Measurements from ENCODE around the gene CKS1B. TPM values are rescaled to one million over a fixed set of nuclear protein-coding genes. Genes with fewer than 3 reads are reported as not detected.
"Not testable (repeated sequence)": the region's sequence is repeated elsewhere in the genome, so short reads cannot be mapped to it uniquely, and the experiment has no call there.

Gene CKS1B
- total RNA-seq, 6 experiments from 2014 or later: 14.9 to 51.7 (median 23.1) TPM

GRCh38 chr1:154995301-154995983 is 21.0 kb downstream of the CKS1B start:
- ATAC-seq: peak in 3 of 4 donors; percentile 41 to 49 (median 42)

GRCh38 chr1:154996966-154997701 is 22.7 kb downstream of the CKS1B start:
- WGBS (ENCODE audit: insufficient coverage, low coverage, low lambda C conversion rate, missing lambda C conversion rate): 43% methylated on average over 3 of the region's 15 CpGs
- no peaks in the 10 kb centered on the region for H3K9me3 ChIP-seq

More at GRCh38 chr1:154995301-154995983, 21.0 kb downstream of the CKS1B start:
- H3K27me3 ChIP-seq; intact Hi-C loops (cut with DNase I); H3K9me3 ChIP-seq; H3K36me3 ChIP-seq; H3K4me3 ChIP-seq: not testable (repeated sequence)
- peak; percentile 20 to 40 (median 32) for TF ChIP-seq CTCF (IDR thresholded peaks at IDR 0.05)
- H3K4me1 ChIP-seq: peaks cover 0 to 19% (median 4%) of the 10 kb centered on the region in 4 donors
- DNase-seq: peak in 2 of 3 donors; percentile 47 to 64
- 50% methylated on average over 7 of the region's 13 CpGs for WGBS (ENCODE audit: insufficient coverage, low coverage, low lambda C conversion rate, missing lambda C conversion rate)
- peak overlapping the region in 1 of 3 donors; percentile 56 for H3K27ac ChIP-seq

GRCh38 chr1:154998201-154998780 is 23.8 kb downstream of the CKS1B start:
- peaks cover 0 to 19% (median 4%) of the 10 kb centered on the region in 4 donors for H3K4me1 ChIP-seq
- no peak overlapping the region for H3K4me3 ChIP-seq
- H3K27me3 ChIP-seq: no peaks in the 10 kb centered on the region
- H3K36me3 ChIP-seq: no peaks in the 10 kb centered on the region
- H3K9me3 ChIP-seq: no peaks in the 10 kb centered on the region
- DNase-seq: peak in 1 of 3 donors; percentile 47
- WGBS (ENCODE audit: insufficient coverage, low coverage, low lambda C conversion rate, missing lambda C conversion rate): 63% methylated on average over 14 of the region's 16 CpGs
- H3K27ac ChIP-seq: no peak overlapping the region
- peak in 3 of 4 donors; percentile 24 to 34 (median 28) for TF ChIP-seq CTCF (IDR thresholded peaks at IDR 0.05)
- no peak for TF ChIP-seq POLR2A (IDR thresholded peaks at IDR 0.05)
- intact Hi-C loops (cut with DNase I): no loop called here
- no peak for ATAC-seq

More at GRCh38 chr1:154996966-154997701, 22.7 kb downstream of the CKS1B start:
- peak in 1 of 3 donors; percentile 28 for DNase-seq
- ATAC-seq: no peak
- Histone ChIP-seq H3K4me1 (peaks cover 0 to 19% (median 4%) of the 10 kb centered on the region in 4 donors), H3K4me3 (no peak overlapping the region), H3K27ac (no peak overlapping the region), H3K36me3 (no peaks in the 10 kb centered on the region), H3K27me3 (no peaks in the 10 kb centered on the region)
- intact Hi-C loops (cut with DNase I): no loop called here
- TF ChIP-seq POLR2A (IDR thresholded peaks at IDR 0.05) (no peak), CTCF (IDR thresholded peaks at IDR 0.05) (no peak)

GRCh38 chr1:154998818-154999570 is 24.5 kb downstream of the CKS1B start:
- H3K4me3 ChIP-seq: peak overlapping the region; percentile 21 to 93 (median 91)
- H3K27me3 ChIP-seq: no peaks in the 10 kb centered on the region
- H3K27ac ChIP-seq: no peak overlapping the region
- ATAC-seq (no peak), DNase-seq (peak in 2 of 3 donors; percentile 70 to 74)
- H3K9me3 ChIP-seq: no peaks in the 10 kb centered on the region
- no peaks in the 10 kb centered on the region for H3K36me3 ChIP-seq
- WGBS (ENCODE audit: insufficient coverage, low coverage, low lambda C conversion rate, missing lambda C conversion rate): 11% methylated on average over 17 of the region's 40 CpGs
- H3K4me1 ChIP-seq: peaks cover 0 to 19% (median 4%) of the 10 kb centered on the region in 4 donors
- intact Hi-C loops (cut with DNase I): no loop called here
- TF ChIP-seq CTCF (IDR thresholded peaks at IDR 0.05): peak; percentile 76 to 84 (median 82)
- no peak for TF ChIP-seq POLR2A (IDR thresholded peaks at IDR 0.05)
